A549 (cell line): ENCODE measurements around the gene CD36.

ENCODE experiments used
- MYC ChIP-seq: IDR thresholded peaks from 2 replicates; pipeline ENCODE4 v1.6.1; 2012; ENCODE audit warnings: mild to moderate bottlenecking, inconsistent platforms, low read length, improper control_type of control experiment, borderline replicate concordance
- POLR2A ChIP-seq: IDR thresholded peaks from 2 replicates; pipeline ENCODE4 v1.6.1; 2012; ENCODE audit warnings: mild to moderate bottlenecking, low read length
- RNF2 ChIP-seq: fragments of 200-600 bp; sonication (generic); IDR thresholded peaks from 2 replicates; pipeline ENCODE4 v1.6.1; 2016; ENCODE audit warnings: low read depth, mild to moderate bottlenecking, antibody characterized with exemption, moderate library complexity, borderline replicate concordance
- TF ChIP-seq, protein P1 (sequence below): fragments of 200-600 bp; sonication (generic); IDR thresholded peaks from 2 replicates; pipeline ENCODE4 v1.6.1; 2016; ENCODE audit warnings: antibody characterized with exemption, mild to moderate bottlenecking, moderate library complexity
- TF ChIP-seq, protein P2 (sequence below): fragments of >200 bp; sonication (Bioruptor Twin); formaldehyde crosslinking; IDR thresholded peaks from 3 replicates; pipeline ENCODE4 v1.5.1; 2016

DNA sequence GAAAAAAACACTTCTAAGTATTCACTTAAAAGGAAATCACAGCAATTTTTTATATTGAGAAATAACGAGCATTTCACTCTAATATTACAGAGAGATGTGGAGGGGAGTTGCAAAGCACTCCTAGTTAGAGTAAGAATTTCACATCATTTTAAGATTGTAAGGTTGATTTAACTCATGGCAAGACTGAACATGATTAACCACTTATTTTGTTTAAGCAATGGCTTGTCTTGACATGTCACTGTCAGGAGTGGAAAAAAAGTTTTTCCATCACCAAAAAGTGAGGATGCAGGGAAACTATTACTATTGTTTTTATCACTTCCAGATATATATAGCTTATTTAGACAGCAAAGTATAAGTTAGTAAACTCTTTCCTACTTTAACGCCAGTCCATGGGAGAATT, 27.1 kb downstream of the CD36 start:
- TF ChIP-seq POLR2A (no peak), RNF2 (no peak), MYC (no peak)
- TF ChIP-seq, protein P1, sequence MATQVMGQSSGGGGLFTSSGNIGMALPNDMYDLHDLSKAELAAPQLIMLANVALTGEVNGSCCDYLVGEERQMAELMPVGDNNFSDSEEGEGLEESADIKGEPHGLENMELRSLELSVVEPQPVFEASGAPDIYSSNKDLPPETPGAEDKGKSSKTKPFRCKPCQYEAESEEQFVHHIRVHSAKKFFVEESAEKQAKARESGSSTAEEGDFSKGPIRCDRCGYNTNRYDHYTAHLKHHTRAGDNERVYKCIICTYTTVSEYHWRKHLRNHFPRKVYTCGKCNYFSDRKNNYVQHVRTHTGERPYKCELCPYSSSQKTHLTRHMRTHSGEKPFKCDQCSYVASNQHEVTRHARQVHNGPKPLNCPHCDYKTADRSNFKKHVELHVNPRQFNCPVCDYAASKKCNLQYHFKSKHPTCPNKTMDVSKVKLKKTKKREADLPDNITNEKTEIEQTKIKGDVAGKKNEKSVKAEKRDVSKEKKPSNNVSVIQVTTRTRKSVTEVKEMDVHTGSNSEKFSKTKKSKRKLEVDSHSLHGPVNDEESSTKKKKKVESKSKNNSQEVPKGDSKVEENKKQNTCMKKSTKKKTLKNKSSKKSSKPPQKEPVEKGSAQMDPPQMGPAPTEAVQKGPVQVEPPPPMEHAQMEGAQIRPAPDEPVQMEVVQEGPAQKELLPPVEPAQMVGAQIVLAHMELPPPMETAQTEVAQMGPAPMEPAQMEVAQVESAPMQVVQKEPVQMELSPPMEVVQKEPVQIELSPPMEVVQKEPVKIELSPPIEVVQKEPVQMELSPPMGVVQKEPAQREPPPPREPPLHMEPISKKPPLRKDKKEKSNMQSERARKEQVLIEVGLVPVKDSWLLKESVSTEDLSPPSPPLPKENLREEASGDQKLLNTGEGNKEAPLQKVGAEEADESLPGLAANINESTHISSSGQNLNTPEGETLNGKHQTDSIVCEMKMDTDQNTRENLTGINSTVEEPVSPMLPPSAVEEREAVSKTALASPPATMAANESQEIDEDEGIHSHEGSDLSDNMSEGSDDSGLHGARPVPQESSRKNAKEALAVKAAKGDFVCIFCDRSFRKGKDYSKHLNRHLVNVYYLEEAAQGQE, result no peak
- TF ChIP-seq, protein P2, sequence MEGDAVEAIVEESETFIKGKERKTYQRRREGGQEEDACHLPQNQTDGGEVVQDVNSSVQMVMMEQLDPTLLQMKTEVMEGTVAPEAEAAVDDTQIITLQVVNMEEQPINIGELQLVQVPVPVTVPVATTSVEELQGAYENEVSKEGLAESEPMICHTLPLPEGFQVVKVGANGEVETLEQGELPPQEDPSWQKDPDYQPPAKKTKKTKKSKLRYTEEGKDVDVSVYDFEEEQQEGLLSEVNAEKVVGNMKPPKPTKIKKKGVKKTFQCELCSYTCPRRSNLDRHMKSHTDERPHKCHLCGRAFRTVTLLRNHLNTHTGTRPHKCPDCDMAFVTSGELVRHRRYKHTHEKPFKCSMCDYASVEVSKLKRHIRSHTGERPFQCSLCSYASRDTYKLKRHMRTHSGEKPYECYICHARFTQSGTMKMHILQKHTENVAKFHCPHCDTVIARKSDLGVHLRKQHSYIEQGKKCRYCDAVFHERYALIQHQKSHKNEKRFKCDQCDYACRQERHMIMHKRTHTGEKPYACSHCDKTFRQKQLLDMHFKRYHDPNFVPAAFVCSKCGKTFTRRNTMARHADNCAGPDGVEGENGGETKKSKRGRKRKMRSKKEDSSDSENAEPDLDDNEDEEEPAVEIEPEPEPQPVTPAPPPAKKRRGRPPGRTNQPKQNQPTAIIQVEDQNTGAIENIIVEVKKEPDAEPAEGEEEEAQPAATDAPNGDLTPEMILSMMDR, result no peak
